ENCODE data around the gene PIEZO2. TPM values are rescaled to one million over a fixed set of nuclear protein-coding genes. Genes with fewer than 3 reads are reported as not detected.

Gene PIEZO2
- total RNA-seq, 2 experiments from 2014 or later, result not detected

GRCh38 chr18:11037533-11038240 lies 111.7 kb downstream of the PIEZO2 start:
- ChIA-PET POLR2A (no interaction called here), CTCF (no interaction called here)
- H3K27ac Mint-ChIP-seq, result no peak overlapping the region

GRCh38 chr18:11035814-11036495 lies 113.4 kb downstream of the PIEZO2 start:
- peaks cover 12% of the 10 kb centered on the region for H3K27me3 Mint-ChIP-seq
- ChIA-PET POLR2A (no interaction called here), CTCF (no interaction called here)
- no peak overlapping the region for H3K27ac Mint-ChIP-seq
- H3K4me1 Mint-ChIP-seq, result no peaks in the 10 kb centered on the region
- no peaks in the 10 kb centered on the region for H3K36me3 Mint-ChIP-seq (ENCODE audit: low read depth)
- no peaks in the 10 kb centered on the region for H3K9me3 Mint-ChIP-seq
- H3K4me3 Mint-ChIP-seq, result no peak overlapping the region
- no peak for DNase-seq

More at GRCh38 chr18:11037533-11038240, 111.7 kb downstream of the PIEZO2 start:
- H3K36me3 Mint-ChIP-seq (ENCODE audit: low read depth), result no peaks in the 10 kb centered on the region
- H3K9me3 Mint-ChIP-seq, result no peaks in the 10 kb centered on the region
- H3K4me1 Mint-ChIP-seq, result no peaks in the 10 kb centered on the region
- H3K27me3 Mint-ChIP-seq, result peaks cover 20% of the 10 kb centered on the region
- no peak overlapping the region for H3K4me3 Mint-ChIP-seq
- no peak for DNase-seq

- Mint-ChIP-seq H3K4me1 (no peaks in the 10 kb centered on the region), H3K9me3 (no peaks in the 10 kb centered on the region), H3K4me3 (no peak overlapping the region), H3K27ac (no peak overlapping the region), H3K27me3 (peaks cover 12% of the 10 kb centered on the region), H3K36me3 (ENCODE audit: low read depth) (no peaks in the 10 kb centered on the region)
- POLR2A ChIA-PET, result no interaction called here
- no peak for DNase-seq
- CTCF ChIA-PET, result no interaction called here
Observed at GRCh38 chr18:11035376-11035775, 114.0 kb downstream of the PIEZO2 start.

- Mint-ChIP-seq H3K4me1 (no peaks in the 10 kb centered on the region), H3K27ac (no peak overlapping the region), H3K9me3 (no peaks in the 10 kb centered on the region), H3K4me3 (no peak overlapping the region), H3K27me3 (peaks cover 12% of the 10 kb centered on the region), H3K36me3 (ENCODE audit: low read depth) (no peaks in the 10 kb centered on the region)
- no peak for DNase-seq
- CTCF ChIA-PET, result no interaction called here
- POLR2A ChIA-PET, result no interaction called here
Observed at GRCh38 chr18:11034884-11035283, 114.5 kb downstream of the PIEZO2 start.

GRCh38 chr18:11033503-11033902 lies 115.9 kb downstream of the PIEZO2 start:
- peaks cover 5% of the 10 kb centered on the region for H3K27me3 Mint-ChIP-seq
- POLR2A ChIA-PET, result no interaction called here
- H3K27ac Mint-ChIP-seq, result no peak overlapping the region
- no peaks in the 10 kb centered on the region for H3K9me3 Mint-ChIP-seq
- DNase-seq, result no peak
- CTCF ChIA-PET, result no interaction called here
- no peaks in the 10 kb centered on the region for H3K4me1 Mint-ChIP-seq
- no peaks in the 10 kb centered on the region for H3K36me3 Mint-ChIP-seq (ENCODE audit: low read depth)
- H3K4me3 Mint-ChIP-seq, result no peak overlapping the region

- DNase-seq, result no peak
- H3K4me3 Mint-ChIP-seq, result no peak overlapping the region
- H3K36me3 Mint-ChIP-seq (ENCODE audit: low read depth), result no peaks in the 10 kb centered on the region
- no peaks in the 10 kb centered on the region for H3K9me3 Mint-ChIP-seq
- ChIA-PET CTCF (no interaction called here), POLR2A (no interaction called here)
- no peak overlapping the region for H3K27ac Mint-ChIP-seq
- no peaks in the 10 kb centered on the region for H3K4me1 Mint-ChIP-seq
- no peaks in the 10 kb centered on the region for H3K27me3 Mint-ChIP-seq
Observed at GRCh38 chr18:11031966-11032365, 117.4 kb downstream of the PIEZO2 start.

- H3K36me3 Mint-ChIP-seq (ENCODE audit: low read depth), result no peaks in the 10 kb centered on the region
- H3K27ac Mint-ChIP-seq, result no peak overlapping the region
- no peak for DNase-seq
- no peaks in the 10 kb centered on the region for H3K9me3 Mint-ChIP-seq
- H3K27me3 Mint-ChIP-seq, result no peaks in the 10 kb centered on the region
- POLR2A ChIA-PET, result no interaction called here
- H3K4me3 Mint-ChIP-seq, result no peak overlapping the region
- CTCF ChIA-PET, result interaction anchor here (0.6 kb wide), 1 partner anchor 265 kb away, joined by 3 read pairs; no protein-coding TSS in a partner anchor
- no peaks in the 10 kb centered on the region for H3K4me1 Mint-ChIP-seq
Observed at GRCh38 chr18:11029021-11029420, 120.3 kb downstream of the PIEZO2 start.

GRCh38 chr18:11027862-11028261 lies 121.5 kb downstream of the PIEZO2 start:
- Mint-ChIP-seq H3K9me3 (no peaks in the 10 kb centered on the region), H3K27ac (no peak overlapping the region), H3K4me1 (no peaks in the 10 kb centered on the region), H3K4me3 (no peak overlapping the region), H3K27me3 (no peaks in the 10 kb centered on the region), H3K36me3 (ENCODE audit: low read depth) (no peaks in the 10 kb centered on the region)
- no peak for DNase-seq
- ChIA-PET POLR2A (interaction anchor here (0.6 kb wide), 1 partner anchor 171 kb away, joined by 3 read pairs; no protein-coding TSS in a partner anchor), CTCF (no interaction called here)

- Mint-ChIP-seq H3K27me3 (no peaks in the 10 kb centered on the region), H3K4me1 (no peaks in the 10 kb centered on the region), H3K27ac (no peak overlapping the region), H3K36me3 (ENCODE audit: low read depth) (no peaks in the 10 kb centered on the region), H3K9me3 (no peaks in the 10 kb centered on the region), H3K4me3 (no peak overlapping the region)
- DNase-seq, result no peak
- CTCF ChIA-PET, result no interaction called here
- POLR2A ChIA-PET, result no interaction called here
Observed at GRCh38 chr18:11025671-11026070, 123.7 kb downstream of the PIEZO2 start.

GRCh38 chr18:11024928-11025669 lies 124.3 kb downstream of the PIEZO2 start:
- no peaks in the 10 kb centered on the region for H3K27me3 Mint-ChIP-seq
- POLR2A ChIA-PET, result no interaction called here
- no peaks in the 10 kb centered on the region for H3K9me3 Mint-ChIP-seq
- CTCF ChIA-PET, result no interaction called here
- H3K27ac Mint-ChIP-seq, result no peak overlapping the region
- H3K4me1 Mint-ChIP-seq, result no peaks in the 10 kb centered on the region
- H3K4me3 Mint-ChIP-seq, result no peak overlapping the region
- DNase-seq, result no peak
- H3K36me3 Mint-ChIP-seq (ENCODE audit: low read depth), result no peaks in the 10 kb centered on the region

GRCh38 chr18:11021477-11021876 lies 127.9 kb downstream of the PIEZO2 start:
- H3K4me3 Mint-ChIP-seq, result no peak overlapping the region
- CTCF ChIA-PET, result no interaction called here
- POLR2A ChIA-PET, result no interaction called here
- no peak for DNase-seq
- no peaks in the 10 kb centered on the region for H3K9me3 Mint-ChIP-seq
- H3K4me1 Mint-ChIP-seq, result no peaks in the 10 kb centered on the region
- H3K27ac Mint-ChIP-seq, result no peak overlapping the region
- H3K36me3 Mint-ChIP-seq (ENCODE audit: low read depth), result no peaks in the 10 kb centered on the region
- no peaks in the 10 kb centered on the region for H3K27me3 Mint-ChIP-seq

GRCh38 chr18:11020877-11021414 lies 128.4 kb downstream of the PIEZO2 start:
- POLR2A ChIA-PET, result no interaction called here
- H3K27me3 Mint-ChIP-seq, result peaks cover 2% of the 10 kb centered on the region
- H3K36me3 Mint-ChIP-seq (ENCODE audit: low read depth), result no peaks in the 10 kb centered on the region
- H3K4me3 Mint-ChIP-seq, result no peak overlapping the region
- H3K9me3 Mint-ChIP-seq, result no peaks in the 10 kb centered on the region
- CTCF ChIA-PET, result no interaction called here
- no peak overlapping the region for H3K27ac Mint-ChIP-seq
- no peak for DNase-seq
- no peaks in the 10 kb centered on the region for H3K4me1 Mint-ChIP-seq

GRCh38 chr18:11020161-11020853 lies 129.1 kb downstream of the PIEZO2 start:
- CTCF ChIA-PET, result no interaction called here
- Mint-ChIP-seq H3K27ac (no peak overlapping the region), H3K4me3 (no peak overlapping the region), H3K9me3 (no peaks in the 10 kb centered on the region), H3K4me1 (no peaks in the 10 kb centered on the region), H3K27me3 (peaks cover 3% of the 10 kb centered on the region), H3K36me3 (ENCODE audit: low read depth) (no peaks in the 10 kb centered on the region)
- DNase-seq, result no peak
- POLR2A ChIA-PET, result no interaction called here
